Activated CD4-positive, alpha-beta T cell treated with anti-CD3 and anti-CD28 coated beads, Interleukin-2, Interleukin-4, amounts not matched to agents 100 ng/mL and 50 ng/mL, durations not matched to agents 16 hours and 8 hours (primary cell): Measurements from ENCODE around the gene BMP10.

Experiments
- DNase-seq: peaks from one replicate; pipeline ENCODE4 v3.0.0-alpha.2; 2020; ENCODE audit warnings: low spot score

The BMP10 gene

DNA sequence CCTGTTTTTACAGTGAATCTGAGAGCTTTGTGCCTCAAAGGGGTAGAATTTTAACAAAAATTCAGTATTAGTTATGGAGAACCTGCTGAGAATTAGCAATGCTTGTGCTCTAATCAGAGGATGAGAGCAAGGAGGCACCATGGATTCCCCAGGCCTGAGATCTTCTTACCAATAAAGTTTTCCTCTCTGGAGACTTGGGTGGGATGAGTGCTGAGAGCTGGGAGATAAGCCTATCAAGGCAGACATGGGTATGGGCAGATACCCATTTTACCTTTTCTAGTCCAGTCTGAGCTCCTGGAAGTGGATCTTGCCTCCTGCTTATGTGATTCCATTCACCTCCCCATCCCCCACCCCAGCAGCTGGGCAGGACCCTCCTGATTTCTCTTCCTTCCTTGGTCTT lies 53.9 kb downstream of the BMP10 start:
- DNase-seq: no peak
